RWPE1 (cell line): ENCODE results near the gene PRKRIP1.
A peak's percentile ranks its signal among the peaks of the same experiment; 100 is the strongest.

Experiments used
- CTCF ChIA-PET: fragments of 350-600 bp; sonication (Branson Sonifier 250); formaldehyde crosslinking; extraction: SDS; loops from one replicate; lab custom pipeline; 2021; lab: Yijun Ruan, JAX
- POLR2A ChIA-PET: fragments of 400-600 bp; formaldehyde crosslinking; extraction: SDS; loops from one replicate; lab custom pipeline; 2020; ENCODE audit warnings: antibody characterized with exemption; ENCODE audit not compliant: low non-redundant PET; lab: Yijun Ruan, JAX
- DNase-seq: peaks from one replicate; pipeline ENCODE4 v3.0.0; 2012; ENCODE audit warnings: low spot score
- H3K27ac ChIP-seq: fragments of 450-650 bp; 2 replicates; pipeline ENCODE4 v1.5.1; 2017
- TF ChIP-seq, protein P1 (sequence below): fragments of 450-650 bp; conservative IDR thresholded peaks from 2 replicates; pipeline ENCODE4 v1.5.1; 2017; ENCODE audit warnings: low read depth, mild to moderate bottlenecking

PRKRIP1 gene

DNA sequence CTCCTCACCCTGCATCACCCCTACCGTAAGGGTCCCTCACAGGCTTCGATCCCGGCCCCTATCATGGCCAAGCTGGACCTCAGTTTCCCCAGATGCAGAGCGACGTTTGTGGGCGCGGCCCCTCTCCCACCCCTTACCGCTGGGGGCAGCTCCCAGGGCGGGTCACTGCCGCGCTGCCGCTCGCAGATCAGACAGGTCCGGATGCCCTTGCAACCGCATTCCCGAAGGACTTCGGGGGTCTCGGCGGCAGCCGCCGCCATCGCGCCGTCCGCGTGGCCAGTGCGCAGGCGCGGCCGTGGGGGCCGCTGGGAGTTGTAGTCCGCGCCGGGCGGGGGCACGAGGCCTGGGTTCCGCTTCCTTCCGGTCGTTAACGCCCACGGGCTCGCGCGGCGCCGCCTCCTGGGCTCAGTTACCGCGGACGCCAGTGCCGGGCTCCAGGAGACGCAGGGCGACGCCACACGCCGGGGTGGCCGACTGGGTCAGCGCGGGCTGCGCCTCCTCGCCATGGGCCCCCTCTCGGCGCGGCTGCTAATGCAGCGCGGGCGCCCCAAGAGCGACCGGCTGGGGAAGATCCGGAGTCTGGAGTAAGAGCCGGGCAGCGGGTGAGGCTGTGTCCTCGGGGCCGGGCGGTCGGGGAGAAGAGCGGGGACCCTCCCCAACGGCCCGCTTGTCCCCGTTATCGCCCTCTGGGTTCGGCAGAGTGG, 68.6 kb downstream of the PRKRIP1 start, which contains the start of the genes ALKBH4 and LRWD1:
Gene ALKBH4 (minus strand): TSS at position 287 of the 704 bp plus-strand sequence. CDS start 27 bp downstream, at position 260.
Gene LRWD1 (plus strand): TSS at position 408 of the 704 bp plus-strand sequence. CDS start 97 bp downstream, at position 505.
- peak; percentile 98 for DNase-seq
- H3K27ac ChIP-seq: peak within 1 kb of the TSS; percentile 74
- TF ChIP-seq, protein P1, sequence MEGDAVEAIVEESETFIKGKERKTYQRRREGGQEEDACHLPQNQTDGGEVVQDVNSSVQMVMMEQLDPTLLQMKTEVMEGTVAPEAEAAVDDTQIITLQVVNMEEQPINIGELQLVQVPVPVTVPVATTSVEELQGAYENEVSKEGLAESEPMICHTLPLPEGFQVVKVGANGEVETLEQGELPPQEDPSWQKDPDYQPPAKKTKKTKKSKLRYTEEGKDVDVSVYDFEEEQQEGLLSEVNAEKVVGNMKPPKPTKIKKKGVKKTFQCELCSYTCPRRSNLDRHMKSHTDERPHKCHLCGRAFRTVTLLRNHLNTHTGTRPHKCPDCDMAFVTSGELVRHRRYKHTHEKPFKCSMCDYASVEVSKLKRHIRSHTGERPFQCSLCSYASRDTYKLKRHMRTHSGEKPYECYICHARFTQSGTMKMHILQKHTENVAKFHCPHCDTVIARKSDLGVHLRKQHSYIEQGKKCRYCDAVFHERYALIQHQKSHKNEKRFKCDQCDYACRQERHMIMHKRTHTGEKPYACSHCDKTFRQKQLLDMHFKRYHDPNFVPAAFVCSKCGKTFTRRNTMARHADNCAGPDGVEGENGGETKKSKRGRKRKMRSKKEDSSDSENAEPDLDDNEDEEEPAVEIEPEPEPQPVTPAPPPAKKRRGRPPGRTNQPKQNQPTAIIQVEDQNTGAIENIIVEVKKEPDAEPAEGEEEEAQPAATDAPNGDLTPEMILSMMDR: no peak; the same call in 1 of the 2 replicates
- POLR2A ChIA-PET: no interaction called here
- CTCF ChIA-PET: interaction anchor here (0.6 to 1.0 kb wide), 2 partner anchors 10 to 54 kb away, joined by 3 read pairs; no protein-coding TSS in a partner anchor

- H3K27ac ChIP-seq: peak overlapping the region; percentile 74
- ChIA-PET CTCF (interaction anchor here (0.7 to 0.9 kb wide), 3 partner anchors 10 to 1627 kb away, joined by 5 to 9 read pairs (median 6); no protein-coding TSS in a partner anchor), POLR2A (interaction anchor here (0.7 kb wide), 1 partner anchor 173 kb away, joined by 5 read pairs; no protein-coding TSS in a partner anchor)
- no peak for DNase-seq
- TF ChIP-seq, protein P1: no peak
Measured at GRCh38 chr7:102466097-102466496, 69.9 kb downstream of the PRKRIP1 start.

DNA sequence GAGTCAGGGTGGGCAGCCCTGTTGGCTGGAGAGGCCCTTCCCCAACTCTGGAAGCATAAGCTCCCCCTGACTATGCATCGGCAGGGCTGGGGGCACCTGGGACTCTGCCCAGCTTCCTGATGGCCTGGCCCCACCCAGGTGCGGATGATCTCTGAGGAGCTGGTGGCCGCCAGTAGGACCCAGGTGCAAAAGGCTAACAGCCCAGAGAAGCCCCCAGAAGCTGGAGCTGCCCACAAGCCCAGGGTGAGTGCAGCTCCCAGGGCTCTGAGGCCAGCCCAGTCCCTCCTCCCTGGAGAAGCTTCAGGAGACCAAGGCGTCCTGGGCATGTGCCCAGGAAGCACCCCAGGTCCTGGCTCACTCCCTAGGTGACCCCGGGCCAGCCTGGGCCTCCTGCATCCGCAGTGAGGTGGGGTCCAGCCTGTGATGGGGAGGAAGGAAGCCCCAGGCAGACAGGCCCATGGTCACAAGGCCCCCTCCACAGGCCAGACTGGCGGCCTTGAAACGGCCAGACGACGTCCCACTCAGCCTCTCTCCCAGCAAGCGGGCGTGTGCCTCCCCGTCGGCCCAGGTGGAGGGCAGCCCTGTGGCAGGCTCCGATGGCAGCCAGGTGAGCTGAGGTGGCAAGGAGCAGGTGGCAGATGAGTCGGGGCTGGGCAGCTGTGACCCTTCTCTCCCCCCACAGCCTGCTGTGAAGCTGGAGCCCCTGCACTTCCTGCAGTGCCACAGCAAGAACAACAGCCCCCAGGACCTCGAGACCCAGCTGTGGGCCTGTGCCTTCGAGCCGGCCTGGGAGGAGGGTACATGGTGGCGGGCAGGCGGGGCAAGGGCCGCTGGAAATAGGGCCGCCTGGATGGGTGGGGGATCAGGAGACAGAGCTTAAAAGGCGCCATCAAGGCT, 71.7 kb downstream of the PRKRIP1 start:
- DNase-seq: no peak
- ChIA-PET POLR2A (interaction anchor here (0.7 kb wide), 1 partner anchor 18 kb away, joined by 6 read pairs; no protein-coding TSS in a partner anchor), CTCF (interaction anchor here (0.6 to 0.7 kb wide), 3 partner anchors 37 to 66 kb away, joined by 3 to 7 read pairs (median 4); no protein-coding TSS in a partner anchor)
- TF ChIP-seq, protein P1: no peak
- peak overlapping the region; percentile 74; the same call in 1 of the 2 replicates for H3K27ac ChIP-seq

- DNase-seq: no peak
- POLR2A ChIA-PET: no interaction called here
- TF ChIP-seq, protein P1: no peak
- peak overlapping the region; percentile 74; the same call in 1 of the 2 replicates for H3K27ac ChIP-seq
- CTCF ChIA-PET: no interaction called here
Measured at GRCh38 chr7:102468478-102469350, 72.6 kb downstream of the PRKRIP1 start.

DNA sequence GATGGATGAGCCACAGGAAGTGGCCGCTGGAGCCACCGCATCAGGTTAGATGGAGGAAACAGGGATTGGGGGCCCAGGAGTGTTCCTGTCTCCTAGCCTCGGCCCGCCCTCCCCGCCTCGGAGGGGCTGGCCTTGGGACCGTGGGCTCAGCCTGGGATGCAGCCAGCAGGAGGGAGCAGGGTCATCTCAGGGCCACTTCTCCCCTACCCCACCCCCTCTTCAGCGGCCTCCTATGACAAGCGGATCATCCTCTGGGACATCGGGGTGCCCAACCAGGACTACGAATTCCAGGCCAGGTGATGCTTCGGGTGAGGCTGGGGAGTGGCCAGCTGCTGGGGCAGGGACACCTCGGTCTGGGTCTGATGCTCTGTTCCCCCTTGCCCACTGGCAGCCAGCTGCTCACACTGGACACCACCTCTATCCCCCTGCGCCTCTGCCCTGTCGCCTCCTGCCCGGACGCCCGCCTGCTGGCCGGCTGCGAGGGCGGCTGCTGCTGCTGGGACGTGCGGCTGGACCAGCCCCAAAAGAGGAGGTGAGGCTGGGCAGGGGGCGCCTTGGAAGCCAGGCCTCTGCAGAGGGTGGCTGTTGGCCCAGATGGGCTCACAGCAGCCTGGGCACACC, 73.3 kb downstream of the PRKRIP1 start:
- ChIA-PET CTCF (no interaction called here), POLR2A (no interaction called here)
- TF ChIP-seq, protein P1: no peak
- DNase-seq: no peak
- peak overlapping the region; percentile 28 for H3K27ac ChIP-seq
